Measurements from ENCODE around the gene RTKN2.

The RTKN2 gene

DNA sequence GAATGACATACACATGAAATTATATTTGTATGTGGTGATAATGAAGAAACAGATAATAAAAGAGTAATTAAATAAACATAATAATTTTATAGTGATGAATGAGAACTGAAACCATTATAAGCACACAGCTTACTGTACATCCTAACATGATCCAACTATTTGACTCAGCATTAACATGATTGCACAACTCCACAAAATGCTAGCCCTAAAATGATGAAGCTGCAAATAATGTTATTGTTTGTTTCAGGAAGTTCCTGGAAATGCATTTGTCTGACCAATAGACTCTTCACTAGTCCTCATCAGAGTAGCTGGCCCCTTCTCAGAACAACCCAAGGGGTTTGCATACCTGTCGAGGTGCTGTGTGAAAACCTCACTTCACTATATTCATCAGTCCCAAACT lies 115.5 kb downstream of the RTKN2 start:
- TF ChIP-seq, protein P1, sequence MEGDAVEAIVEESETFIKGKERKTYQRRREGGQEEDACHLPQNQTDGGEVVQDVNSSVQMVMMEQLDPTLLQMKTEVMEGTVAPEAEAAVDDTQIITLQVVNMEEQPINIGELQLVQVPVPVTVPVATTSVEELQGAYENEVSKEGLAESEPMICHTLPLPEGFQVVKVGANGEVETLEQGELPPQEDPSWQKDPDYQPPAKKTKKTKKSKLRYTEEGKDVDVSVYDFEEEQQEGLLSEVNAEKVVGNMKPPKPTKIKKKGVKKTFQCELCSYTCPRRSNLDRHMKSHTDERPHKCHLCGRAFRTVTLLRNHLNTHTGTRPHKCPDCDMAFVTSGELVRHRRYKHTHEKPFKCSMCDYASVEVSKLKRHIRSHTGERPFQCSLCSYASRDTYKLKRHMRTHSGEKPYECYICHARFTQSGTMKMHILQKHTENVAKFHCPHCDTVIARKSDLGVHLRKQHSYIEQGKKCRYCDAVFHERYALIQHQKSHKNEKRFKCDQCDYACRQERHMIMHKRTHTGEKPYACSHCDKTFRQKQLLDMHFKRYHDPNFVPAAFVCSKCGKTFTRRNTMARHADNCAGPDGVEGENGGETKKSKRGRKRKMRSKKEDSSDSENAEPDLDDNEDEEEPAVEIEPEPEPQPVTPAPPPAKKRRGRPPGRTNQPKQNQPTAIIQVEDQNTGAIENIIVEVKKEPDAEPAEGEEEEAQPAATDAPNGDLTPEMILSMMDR (conservative IDR thresholded peaks at IDR 0.05; ENCODE audit: low read length) = no peak
- H3K4me3 ChIP-seq (ENCODE audit: low read length) = no peak overlapping the region
- DNase-seq (ENCODE audit: low read depth) = peak; percentile 74

- H3K4me3 ChIP-seq (ENCODE audit: low read length) = no peak overlapping the region
- TF ChIP-seq, protein P1 (conservative IDR thresholded peaks at IDR 0.05; ENCODE audit: low read length) = no peak
- DNase-seq (ENCODE audit: low read depth) = no peak
Measured at GRCh38 chr10:62149621-62150020, 119.0 kb downstream of the RTKN2 start.

GRCh38 chr10:62148155-62148554 lies 120.5 kb downstream of the RTKN2 start:
- H3K4me3 ChIP-seq (ENCODE audit: low read length) = no peak overlapping the region
- no peak for DNase-seq (ENCODE audit: low read depth)
- TF ChIP-seq, protein P1 (conservative IDR thresholded peaks at IDR 0.05; ENCODE audit: low read length) = no peak

- H3K4me3 ChIP-seq (ENCODE audit: low read length) = no peak overlapping the region
- TF ChIP-seq, protein P1 (conservative IDR thresholded peaks at IDR 0.05; ENCODE audit: low read length) = no peak
- DNase-seq (ENCODE audit: low read depth) = no peak
Measured at GRCh38 chr10:62147425-62147824, 121.2 kb downstream of the RTKN2 start.

- DNase-seq (ENCODE audit: low read depth) = no peak
- TF ChIP-seq, protein P1 (conservative IDR thresholded peaks at IDR 0.05; ENCODE audit: low read length) = no peak
- no peak overlapping the region for H3K4me3 ChIP-seq (ENCODE audit: low read length)
Measured at GRCh38 chr10:62136931-62137330, 131.7 kb downstream of the RTKN2 start.

- DNase-seq (ENCODE audit: low read depth) = no peak
- no peak overlapping the region for H3K4me3 ChIP-seq (ENCODE audit: low read length)
Measured at GRCh38 chr10:62133618-62134017, 135.0 kb downstream of the RTKN2 start.

More at GRCh38 chr10:62133618-62134017, 135.0 kb downstream of the RTKN2 start:
- TF ChIP-seq, protein P1 (conservative IDR thresholded peaks at IDR 0.05; ENCODE audit: low read length) = no peak
